OCI-LY3 (cell line): Measurements from ENCODE around the gene TRMT10A.

Experiments
- H2AFZ ChIP-seq: fragments of 200-600, 300-600 bp; shearing (Covaris generic); 2 replicates; pipeline ENCODE4 v1.6.0; 2014; ENCODE audit warnings: antibody characterized with exemption, low read depth, low read length
- H3K27ac ChIP-seq: fragments of 200-600, 300-600 bp; sonication (generic); 2 replicates; pipeline ENCODE4 v1.5.1; 2014; ENCODE audit warnings: mild to moderate bottlenecking, low read length, moderate library complexity, mixed read lengths
- H3K27me3 ChIP-seq: fragments of 200-600, 300-600 bp; sonication (generic); 2 replicates; pipeline ENCODE4 v1.6.1; 2014; ENCODE audit warnings: low read depth, low read length, mixed read lengths
- H3K36me3 ChIP-seq: fragments of 200-600, 300-600 bp; sonication (generic); replicated peaks from 2 replicates; pipeline ENCODE3; 2014; ENCODE audit warnings: low read depth, low read length, mixed read lengths
- H3K4me1 ChIP-seq: fragments of 300-600, 200-600 bp; sonication (generic); 2 replicates; pipeline ENCODE4 v1.6.1; 2014; ENCODE audit warnings: low read length, mixed read lengths
- H3K4me2 ChIP-seq: fragments of 200-600, 300-600 bp; sonication (generic); 2 replicates; pipeline ENCODE4 v1.6.1; 2014; ENCODE audit warnings: low read length, mixed read lengths
- H3K4me3 ChIP-seq: fragments of 300-600, 200-600 bp; sonication (generic); 2 replicates; pipeline ENCODE4 v1.5.1; 2014; ENCODE audit warnings: antibody characterized with exemption, mild to moderate bottlenecking, low read length, moderate library complexity
- H3K79me2 ChIP-seq: fragments of 300-600, 200-600 bp; shearing (Covaris generic); 2 replicates; pipeline ENCODE4 v1.6.1; 2014; ENCODE audit warnings: mild to moderate bottlenecking, low read length, mixed read lengths
- H3K9ac ChIP-seq: fragments of 300-600, 200-600 bp; shearing (Covaris generic); 2 replicates; pipeline ENCODE4 v1.6.0; 2014; ENCODE audit warnings: mild to moderate bottlenecking, low read length, moderate library complexity
- H3K9me3 ChIP-seq: fragments of 200-600, 300-600 bp; shearing (Covaris generic); 2 replicates; pipeline ENCODE4 v1.6.1; 2014; ENCODE audit warnings: low read length, mixed read lengths; ENCODE audit not compliant: insufficient read depth
- H4K20me1 ChIP-seq: fragments of 200-600, 300-600 bp; sonication (generic); 2 replicates; pipeline ENCODE4 v1.6.1; 2016; ENCODE audit warnings: low read length, mixed read lengths; ENCODE audit not compliant: insufficient read depth
- EZH2phosphoT487 ChIP-seq: fragments of 200-600 bp; shearing (Covaris generic); IDR thresholded peaks from 2 replicates; pipeline ENCODE4 v1.6.1; 2018; ENCODE audit warnings: antibody characterized with exemption, mixed run types, low read depth
- TF ChIP-seq, protein P1 (sequence below): fragments of 200-600, 300-600 bp; sonication (generic); IDR thresholded peaks from 2 replicates; pipeline ENCODE4 v1.5.1; 2014; ENCODE audit warnings: antibody characterized with exemption, low read length, low read depth

TRMT10A gene

GRCh38 chr4:99573735-99574368, 10.0 kb upstream of the TRMT10A start:
- no peaks in the 10 kb centered on the region for H3K79me2 ChIP-seq
- peaks cover 20% of the 10 kb centered on the region for H3K4me1 ChIP-seq
- no peak overlapping the region for H3K4me3 ChIP-seq
- no peaks in the 10 kb centered on the region for H4K20me1 ChIP-seq
- H3K4me2 ChIP-seq, result no peak overlapping the region
- H3K27me3 ChIP-seq, result no peaks in the 10 kb centered on the region
- no peak overlapping the region for H3K9ac ChIP-seq
- no peaks in the 10 kb centered on the region for H3K36me3 ChIP-seq
- H3K9me3 ChIP-seq, result no peaks in the 10 kb centered on the region
- H3K27ac ChIP-seq, result no peak overlapping the region
- no peak overlapping the region for H2AFZ ChIP-seq
- TF ChIP-seq EZH2phosphoT487, result no peak
- TF ChIP-seq, protein P1, sequence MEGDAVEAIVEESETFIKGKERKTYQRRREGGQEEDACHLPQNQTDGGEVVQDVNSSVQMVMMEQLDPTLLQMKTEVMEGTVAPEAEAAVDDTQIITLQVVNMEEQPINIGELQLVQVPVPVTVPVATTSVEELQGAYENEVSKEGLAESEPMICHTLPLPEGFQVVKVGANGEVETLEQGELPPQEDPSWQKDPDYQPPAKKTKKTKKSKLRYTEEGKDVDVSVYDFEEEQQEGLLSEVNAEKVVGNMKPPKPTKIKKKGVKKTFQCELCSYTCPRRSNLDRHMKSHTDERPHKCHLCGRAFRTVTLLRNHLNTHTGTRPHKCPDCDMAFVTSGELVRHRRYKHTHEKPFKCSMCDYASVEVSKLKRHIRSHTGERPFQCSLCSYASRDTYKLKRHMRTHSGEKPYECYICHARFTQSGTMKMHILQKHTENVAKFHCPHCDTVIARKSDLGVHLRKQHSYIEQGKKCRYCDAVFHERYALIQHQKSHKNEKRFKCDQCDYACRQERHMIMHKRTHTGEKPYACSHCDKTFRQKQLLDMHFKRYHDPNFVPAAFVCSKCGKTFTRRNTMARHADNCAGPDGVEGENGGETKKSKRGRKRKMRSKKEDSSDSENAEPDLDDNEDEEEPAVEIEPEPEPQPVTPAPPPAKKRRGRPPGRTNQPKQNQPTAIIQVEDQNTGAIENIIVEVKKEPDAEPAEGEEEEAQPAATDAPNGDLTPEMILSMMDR, result no peak

GRCh38 chr4:99572527-99573240, 8.8 kb upstream of the TRMT10A start:
- no peak overlapping the region for H3K9ac ChIP-seq
- H3K27me3 ChIP-seq, result no peaks in the 10 kb centered on the region
- no peaks in the 10 kb centered on the region for H4K20me1 ChIP-seq
- no peaks in the 10 kb centered on the region for H3K36me3 ChIP-seq
- H3K27ac ChIP-seq, result no peak overlapping the region
- H3K79me2 ChIP-seq, result no peaks in the 10 kb centered on the region
- no peaks in the 10 kb centered on the region for H3K9me3 ChIP-seq
- no peak overlapping the region for H3K4me3 ChIP-seq
- no peak overlapping the region for H3K4me2 ChIP-seq
- H3K4me1 ChIP-seq, result peaks cover 20% of the 10 kb centered on the region
- no peak for TF ChIP-seq EZH2phosphoT487
- TF ChIP-seq, protein P1, result no peak
- no peak overlapping the region for H2AFZ ChIP-seq

DNA sequence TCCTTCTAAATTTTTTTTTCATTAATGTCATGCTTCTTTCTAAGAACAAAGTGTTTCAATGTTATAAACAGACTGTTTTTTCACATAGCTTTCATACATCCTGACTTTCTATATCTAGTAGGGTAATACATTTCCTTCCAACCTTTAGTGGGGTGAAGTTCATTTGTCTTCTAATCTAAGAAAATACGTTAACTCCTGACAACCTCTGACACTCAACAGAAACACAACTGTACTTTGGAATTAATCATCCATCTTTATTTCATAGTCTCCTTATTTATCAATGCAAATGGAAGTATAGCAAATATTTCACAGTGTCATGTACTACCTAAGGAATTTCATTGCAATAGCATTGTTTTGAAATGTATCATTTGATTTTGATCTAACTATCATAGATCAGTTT, 8.0 kb upstream of the TRMT10A start:
- H3K9ac ChIP-seq, result no peak overlapping the region
- H3K4me1 ChIP-seq, result peaks cover 20% of the 10 kb centered on the region
- no peak overlapping the region for H2AFZ ChIP-seq
- no peaks in the 10 kb centered on the region for H3K27me3 ChIP-seq
- H3K36me3 ChIP-seq, result no peaks in the 10 kb centered on the region
- no peak overlapping the region for H3K4me2 ChIP-seq
- TF ChIP-seq, protein P1, result no peak
- no peak for TF ChIP-seq EZH2phosphoT487
- no peak overlapping the region for H3K4me3 ChIP-seq
- no peaks in the 10 kb centered on the region for H4K20me1 ChIP-seq
- no peaks in the 10 kb centered on the region for H3K79me2 ChIP-seq
- H3K9me3 ChIP-seq, result no peaks in the 10 kb centered on the region
- H3K27ac ChIP-seq, result no peak overlapping the region

DNA sequence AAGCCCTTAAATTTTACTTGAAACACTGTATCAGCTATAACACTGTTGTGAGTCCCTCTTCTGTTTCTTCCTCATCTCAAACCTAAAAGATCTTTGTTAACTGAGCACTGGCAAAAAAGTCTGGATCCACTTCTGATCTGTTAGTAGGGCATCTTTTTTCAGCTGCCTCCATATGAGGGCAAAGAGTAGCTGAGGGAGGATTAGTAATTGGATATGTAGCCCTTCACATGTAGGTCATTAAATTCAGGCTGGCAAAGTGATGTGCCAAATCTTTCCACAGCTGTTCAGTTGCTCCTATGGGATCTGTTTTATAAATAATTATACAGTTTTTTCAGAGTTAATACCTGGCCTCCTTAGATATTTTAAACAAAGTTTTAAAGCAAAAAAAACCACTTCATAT, 1.1 kb upstream of the TRMT10A start:
- H3K27ac ChIP-seq, result no peak overlapping the region
- H3K4me2 ChIP-seq, result peak overlapping the region; percentile 51; the same call in 1 of the 2 replicates
- no peak overlapping the region for H3K4me3 ChIP-seq
- no peaks in the 10 kb centered on the region for H3K9me3 ChIP-seq
- H3K4me1 ChIP-seq, result peaks cover 4% of the 10 kb centered on the region; the same call in 1 of the 2 replicates
- H2AFZ ChIP-seq, result peak overlapping the region; percentile 41; the same call in 1 of the 2 replicates
- no peaks in the 10 kb centered on the region for H4K20me1 ChIP-seq
- H3K36me3 ChIP-seq, result no peaks in the 10 kb centered on the region
- no peaks in the 10 kb centered on the region for H3K79me2 ChIP-seq
- no peak overlapping the region for H3K9ac ChIP-seq
- TF ChIP-seq EZH2phosphoT487, result no peak
- TF ChIP-seq, protein P1, result no peak
- H3K27me3 ChIP-seq, result no peaks in the 10 kb centered on the region
